SK-N-MC (cell line): ENCODE data around the gene RPL3.

Experiments used
- EZH2 ChIP-seq: fragments of 200-600 bp; sonication (generic); IDR thresholded peaks from one replicate; pipeline ENCODE4 v1.6.1; 2017; ENCODE audit warnings: antibody characterized with exemption
- POLR2AphosphoS5 ChIP-seq: IDR thresholded peaks from 2 replicates; pipeline ENCODE4 v1.6.1; 2012; ENCODE audit warnings: mild to moderate bottlenecking, low read depth, low read length, borderline replicate concordance

- TF ChIP-seq POLR2AphosphoS5 (no peak), EZH2 (no peak)
These were observed 49.1 kb downstream of the RPL3 start for GRCh38 chr22:39270280-39270679.
